H9 (cell line): ENCODE data around the gene TRERF1. TPM values are rescaled to one million over a fixed set of nuclear protein-coding genes. Genes with fewer than 3 reads are reported as not detected.

Source experiments
- DNase-seq: peaks from one replicate; pipeline ENCODE4 v3.0.0-alpha.2; 2017
- H2AFZ ChIP-seq: one replicate; pipeline ENCODE4 v1.6.1; 2013; ENCODE audit warnings: mild to moderate bottlenecking, low read length, control low read depth, moderate library complexity
- H2AK5ac ChIP-seq: 2 replicates; pipeline ENCODE4 v1.6.1; 2013; ENCODE audit warnings: low read length, control low read depth, mixed read lengths; ENCODE audit not compliant: insufficient read length
- H2BK120ac ChIP-seq: one replicate; pipeline ENCODE4 v1.6.1; 2013; ENCODE audit warnings: low read depth, mild to moderate bottlenecking, low read length, control low read depth, inconsistent platforms; ENCODE audit not compliant: poor library complexity, severe bottlenecking
- H2BK12ac ChIP-seq: 2 replicates; pipeline ENCODE4 v1.6.1; 2013; ENCODE audit warnings: low read length, control low read depth, mixed read lengths, low read depth; ENCODE audit not compliant: insufficient read length
- H2BK15ac ChIP-seq: 2 replicates; pipeline ENCODE4 v1.6.1; 2013; ENCODE audit warnings: low read depth, low read length, control low read depth
- H2BK20ac ChIP-seq: one replicate; pipeline ENCODE4 v1.6.1; 2013; ENCODE audit warnings: low read depth, mild to moderate bottlenecking, low read length, control low read depth, inconsistent platforms; ENCODE audit not compliant: poor library complexity, severe bottlenecking
- H2BK5ac ChIP-seq: 2 replicates; pipeline ENCODE4 v1.6.1; 2013; ENCODE audit warnings: low read length, control low read depth, mixed read lengths; ENCODE audit not compliant: insufficient read length
- H3K14ac ChIP-seq: 2 replicates; pipeline ENCODE4 v1.6.1; 2013; ENCODE audit warnings: low read length, control low read depth; ENCODE audit not compliant: insufficient read depth
- H3K18ac ChIP-seq: 2 replicates; pipeline ENCODE4 v1.6.1; 2013; ENCODE audit warnings: low read depth, mild to moderate bottlenecking, mixed read lengths, low read length, control low read depth; ENCODE audit not compliant: insufficient read length
- H3K23ac ChIP-seq: 2 replicates; pipeline ENCODE4 v1.6.1; 2013; ENCODE audit warnings: low read length, control low read depth, mixed read lengths, low read depth; ENCODE audit not compliant: insufficient read length
- H3K23me2 ChIP-seq: 2 replicates; pipeline ENCODE4 v1.6.1; 2013; ENCODE audit warnings: low read depth, mild to moderate bottlenecking, mixed read lengths, low read length, control low read depth; ENCODE audit not compliant: insufficient read length, poor library complexity, severe bottlenecking
- H3K27ac ChIP-seq: 2 replicates; pipeline ENCODE4 v1.5.1; 2013; ENCODE audit warnings: low read length, control low read depth, mixed read lengths, low read depth; ENCODE audit not compliant: insufficient read length
- H3K27me3 ChIP-seq: 2 replicates; pipeline ENCODE4 v1.6.1; 2013; ENCODE audit warnings: low read length, control low read depth, inconsistent platforms; ENCODE audit not compliant: insufficient read depth
- H3K4ac ChIP-seq: 2 replicates; pipeline ENCODE4 v1.6.1; 2013; ENCODE audit warnings: low read depth, mild to moderate bottlenecking, control low read depth, inconsistent platforms, low read length, moderate library complexity
- H3K4me1 ChIP-seq: 2 replicates; pipeline ENCODE4 v1.6.1; 2013; ENCODE audit warnings: low read length, control low read depth, inconsistent platforms; ENCODE audit not compliant: insufficient read depth
- H3K4me2 ChIP-seq: 2 replicates; pipeline ENCODE4 v1.6.1; 2013; ENCODE audit warnings: low read length, control low read depth, mixed read lengths; ENCODE audit not compliant: insufficient read length, insufficient read depth
- H3K56ac ChIP-seq: 2 replicates; pipeline ENCODE4 v1.6.1; 2013; ENCODE audit warnings: low read depth, mild to moderate bottlenecking, mixed read lengths, low read length, control low read depth; ENCODE audit not compliant: insufficient read length
- H3K79me1 ChIP-seq: 2 replicates; pipeline ENCODE4 v1.6.1; 2013; ENCODE audit warnings: low read depth, mild to moderate bottlenecking, moderate library complexity, low read length, control low read depth, inconsistent platforms; ENCODE audit not compliant: insufficient read depth, poor library complexity, severe bottlenecking
- H3K79me2 ChIP-seq: 2 replicates; pipeline ENCODE4 v1.6.1; 2013; ENCODE audit warnings: low read length, control low read depth, inconsistent platforms; ENCODE audit not compliant: insufficient read depth
- H3K9ac ChIP-seq: 2 replicates; pipeline ENCODE4 v1.6.1; 2013; ENCODE audit warnings: low read length, control low read depth, mixed read lengths; ENCODE audit not compliant: insufficient read length; ENCODE audit errors: extremely low read depth
- H3K9me3 ChIP-seq: one replicate; pipeline ENCODE4 v1.6.1; 2013; ENCODE audit warnings: low read depth, low read length, inconsistent platforms; ENCODE audit not compliant: control insufficient read depth
- H3T11ph ChIP-seq: one replicate; pipeline ENCODE4 v1.6.1; 2013; ENCODE audit warnings: mild to moderate bottlenecking, low read length, control low read depth, inconsistent platforms
- H4K20me1 ChIP-seq: one replicate; pipeline ENCODE4 v1.6.1; 2013; ENCODE audit not compliant: control insufficient read depth, insufficient read length, insufficient read depth
- H4K5ac ChIP-seq: 2 replicates; pipeline ENCODE4 v1.6.1; 2013; ENCODE audit warnings: low read depth, mild to moderate bottlenecking, mixed read lengths, low read length, control low read depth; ENCODE audit not compliant: insufficient read length
- H4K8ac ChIP-seq: replicated peaks from 2 replicates; pipeline ENCODE4 v1.6.1; 2013; ENCODE audit warnings: low read length, control low read depth, mixed read lengths, low read depth; ENCODE audit not compliant: insufficient read length
- H4K91ac ChIP-seq: 2 replicates; pipeline ENCODE4 v1.6.1; 2013; ENCODE audit warnings: low read depth, mild to moderate bottlenecking, moderate library complexity, mixed read lengths, low read length, control low read depth; ENCODE audit not compliant: insufficient read length
- H3K27ac Mint-ChIP-seq, 3 experiments: 2 replicates in 2 of 3; 3 replicates in 1 of 3; pipeline ENCODE4 v1.8.0; 2020 to 2021; ENCODE audit warnings: mixed read lengths in 3 of 3, mild to moderate bottlenecking in 1 of 3, moderate library complexity in 1 of 3
- H3K27me3 Mint-ChIP-seq: 2 replicates; pipeline ENCODE4 v1.8.0; 2021; ENCODE audit warnings: low read depth, mild to moderate bottlenecking, moderate library complexity, mixed read lengths
- H3K36me3 Mint-ChIP-seq, 3 experiments: 2 replicates in 2 of 3; 3 replicates in 1 of 3; pipeline ENCODE4 v1.8.0; 2020 to 2021; ENCODE audit warnings: low read depth in 3 of 3, mixed read lengths in 3 of 3; ENCODE audit not compliant: insufficient read depth in 1 of 3
- H3K4me1 Mint-ChIP-seq, 2 experiments: 2 replicates each; pipeline ENCODE4 v1.8.0; 2020; ENCODE audit warnings: mixed read lengths in 2 of 2
- H3K4me3 Mint-ChIP-seq, 2 experiments: 2 replicates in 1 of 2; 3 replicates in 1 of 2; pipeline ENCODE4 v1.8.0; 2020 to 2021; ENCODE audit warnings: mild to moderate bottlenecking in 2 of 2, mixed read lengths in 2 of 2, moderate library complexity in 1 of 2
- H3K9me3 Mint-ChIP-seq, 2 experiments: 2 replicates in 1 of 2; 3 replicates in 1 of 2; pipeline ENCODE4 v1.8.0; 2020; ENCODE audit warnings: mild to moderate bottlenecking in 2 of 2, mixed read lengths in 2 of 2, moderate library complexity in 1 of 2
- CTCF ChIP-seq: fragments of 200-600 bp; sonication (generic); conservative IDR thresholded peaks from 3 replicates; pipeline ENCODE4 v1.8.0; 2021; ENCODE audit warnings: antibody characterized with exemption, mild to moderate bottlenecking
- WGBS: extraction: QIAGEN DNeasy Blood & Tissue Kit; methylation state at CpG from one replicate; pipeline ENCODE4 v1.1.7; 2013; ENCODE audit warnings: missing lambda C conversion rate, low lambda C conversion rate, mixed read lengths; ENCODE audit not compliant: insufficient read length; ENCODE audit errors: extremely low coverage; 5-methylcytosine and 5-hydroxymethylcytosine counted together
- total RNA-seq: library from RNA; stranded (reverse); gene quantifications from 2 replicates; pipeline ENCODE4 v1.2.1, GENCODE V29; 2021

The TRERF1 gene
- total RNA-seq, 1 experiment from 2014 or later, result 19.7 TPM

- H3K79me1 ChIP-seq, result peaks cover 7% of the 10 kb centered on the region
- no peak for TF ChIP-seq CTCF
- peak overlapping the region in 1 of 3 experiments; percentile 41; a peak in 3 of 7 replicates for H3K27ac Mint-ChIP-seq
- WGBS, result no CpG with 5 or more reads among the region's 6 CpGs
- H3K14ac ChIP-seq, result no peak overlapping the region
- peaks cover 47 to 54% of the 10 kb centered on the region in 2 experiments for H3K4me1 Mint-ChIP-seq
- H4K5ac ChIP-seq, result no peak overlapping the region
- no peaks in the 10 kb centered on the region for H3K9me3 Mint-ChIP-seq
- no peak overlapping the region for H2BK20ac ChIP-seq
- no peak overlapping the region for H3K9ac ChIP-seq
- H2AK5ac ChIP-seq, result no peak overlapping the region
- no peak overlapping the region for H2BK120ac ChIP-seq
- peaks cover 2% of the 10 kb centered on the region for H4K20me1 ChIP-seq
- H3K4me2 ChIP-seq, result no peak overlapping the region
- no peak overlapping the region for H3K27ac ChIP-seq
- H3K79me2 ChIP-seq, result peaks cover 9% of the 10 kb centered on the region; the same call in 1 of the 2 replicates
- no peaks in the 10 kb centered on the region for H3K27me3 Mint-ChIP-seq
- no peak overlapping the region for H4K91ac ChIP-seq
- no peak overlapping the region for H3K56ac ChIP-seq
- no peak overlapping the region for H2BK5ac ChIP-seq
- H2AFZ ChIP-seq, result no peak overlapping the region
- no peak overlapping the region for H3K4me3 Mint-ChIP-seq
- no peak for DNase-seq
- H3K27me3 ChIP-seq, result no peaks in the 10 kb centered on the region
- peaks cover 0 to 5% (median 2%) of the 10 kb centered on the region in 3 experiments; a peak in 2 of 7 replicates for H3K36me3 Mint-ChIP-seq
- H3K4ac ChIP-seq, result no peak overlapping the region
- no peak overlapping the region for H4K8ac ChIP-seq
- no peak overlapping the region for H3K18ac ChIP-seq
- H3K4me1 ChIP-seq, result no peaks in the 10 kb centered on the region; the same call in 1 of the 2 replicates
- H2BK12ac ChIP-seq, result no peak overlapping the region
- H3T11ph ChIP-seq, result no peak overlapping the region
- no peaks in the 10 kb centered on the region for H3K23me2 ChIP-seq
- no peaks in the 10 kb centered on the region for H3K9me3 ChIP-seq
- H3K23ac ChIP-seq, result no peak overlapping the region
- no peak overlapping the region for H2BK15ac ChIP-seq
Observed at GRCh38 chr6:42391441-42391840, 60.3 kb downstream of the TRERF1 start.
